H9 (cell line): Measurements from ENCODE around the gene RAD21L1. TPM values are rescaled to one million over a fixed set of nuclear protein-coding genes. Genes with fewer than 3 reads are reported as not detected.

Source experiments
- DNase-seq: peaks from one replicate; pipeline ENCODE4 v3.0.0-alpha.2; 2017
- H2AFZ ChIP-seq: one replicate; pipeline ENCODE4 v1.6.1; 2013; ENCODE audit warnings: mild to moderate bottlenecking, low read length, control low read depth, moderate library complexity
- H2AK5ac ChIP-seq: 2 replicates; pipeline ENCODE4 v1.6.1; 2013; ENCODE audit warnings: low read length, control low read depth, mixed read lengths; ENCODE audit not compliant: insufficient read length
- H2BK120ac ChIP-seq: one replicate; pipeline ENCODE4 v1.6.1; 2013; ENCODE audit warnings: low read depth, mild to moderate bottlenecking, low read length, control low read depth, inconsistent platforms; ENCODE audit not compliant: poor library complexity, severe bottlenecking
- H2BK12ac ChIP-seq: 2 replicates; pipeline ENCODE4 v1.6.1; 2013; ENCODE audit warnings: low read length, control low read depth, mixed read lengths, low read depth; ENCODE audit not compliant: insufficient read length
- H2BK15ac ChIP-seq: 2 replicates; pipeline ENCODE4 v1.6.1; 2013; ENCODE audit warnings: low read depth, low read length, control low read depth
- H2BK20ac ChIP-seq: one replicate; pipeline ENCODE4 v1.6.1; 2013; ENCODE audit warnings: low read depth, mild to moderate bottlenecking, low read length, control low read depth, inconsistent platforms; ENCODE audit not compliant: poor library complexity, severe bottlenecking
- H2BK5ac ChIP-seq: 2 replicates; pipeline ENCODE4 v1.6.1; 2013; ENCODE audit warnings: low read length, control low read depth, mixed read lengths; ENCODE audit not compliant: insufficient read length
- H3K14ac ChIP-seq: 2 replicates; pipeline ENCODE4 v1.6.1; 2013; ENCODE audit warnings: low read length, control low read depth; ENCODE audit not compliant: insufficient read depth
- H3K18ac ChIP-seq: 2 replicates; pipeline ENCODE4 v1.6.1; 2013; ENCODE audit warnings: low read depth, mild to moderate bottlenecking, mixed read lengths, low read length, control low read depth; ENCODE audit not compliant: insufficient read length
- H3K23ac ChIP-seq: 2 replicates; pipeline ENCODE4 v1.6.1; 2013; ENCODE audit warnings: low read length, control low read depth, mixed read lengths, low read depth; ENCODE audit not compliant: insufficient read length
- H3K23me2 ChIP-seq: 2 replicates; pipeline ENCODE4 v1.6.1; 2013; ENCODE audit warnings: low read depth, mild to moderate bottlenecking, mixed read lengths, low read length, control low read depth; ENCODE audit not compliant: insufficient read length, poor library complexity, severe bottlenecking
- H3K27ac ChIP-seq: 2 replicates; pipeline ENCODE4 v1.5.1; 2013; ENCODE audit warnings: low read length, control low read depth, mixed read lengths, low read depth; ENCODE audit not compliant: insufficient read length
- H3K27me3 ChIP-seq: 2 replicates; pipeline ENCODE4 v1.6.1; 2013; ENCODE audit warnings: low read length, control low read depth, inconsistent platforms; ENCODE audit not compliant: insufficient read depth
- H3K4ac ChIP-seq: 2 replicates; pipeline ENCODE4 v1.6.1; 2013; ENCODE audit warnings: low read depth, mild to moderate bottlenecking, control low read depth, inconsistent platforms, low read length, moderate library complexity
- H3K4me1 ChIP-seq: 2 replicates; pipeline ENCODE4 v1.6.1; 2013; ENCODE audit warnings: low read length, control low read depth, inconsistent platforms; ENCODE audit not compliant: insufficient read depth
- H3K4me2 ChIP-seq: 2 replicates; pipeline ENCODE4 v1.6.1; 2013; ENCODE audit warnings: low read length, control low read depth, mixed read lengths; ENCODE audit not compliant: insufficient read length, insufficient read depth
- H3K56ac ChIP-seq: 2 replicates; pipeline ENCODE4 v1.6.1; 2013; ENCODE audit warnings: low read depth, mild to moderate bottlenecking, mixed read lengths, low read length, control low read depth; ENCODE audit not compliant: insufficient read length
- H3K79me1 ChIP-seq: 2 replicates; pipeline ENCODE4 v1.6.1; 2013; ENCODE audit warnings: low read depth, mild to moderate bottlenecking, moderate library complexity, low read length, control low read depth, inconsistent platforms; ENCODE audit not compliant: insufficient read depth, poor library complexity, severe bottlenecking
- H3K79me2 ChIP-seq: 2 replicates; pipeline ENCODE4 v1.6.1; 2013; ENCODE audit warnings: low read length, control low read depth, inconsistent platforms; ENCODE audit not compliant: insufficient read depth
- H3K9ac ChIP-seq: 2 replicates; pipeline ENCODE4 v1.6.1; 2013; ENCODE audit warnings: low read length, control low read depth, mixed read lengths; ENCODE audit not compliant: insufficient read length; ENCODE audit errors: extremely low read depth
- H3K9me3 ChIP-seq: one replicate; pipeline ENCODE4 v1.6.1; 2013; ENCODE audit warnings: low read depth, low read length, inconsistent platforms; ENCODE audit not compliant: control insufficient read depth
- H3T11ph ChIP-seq: one replicate; pipeline ENCODE4 v1.6.1; 2013; ENCODE audit warnings: mild to moderate bottlenecking, low read length, control low read depth, inconsistent platforms
- H4K20me1 ChIP-seq: one replicate; pipeline ENCODE4 v1.6.1; 2013; ENCODE audit not compliant: control insufficient read depth, insufficient read length, insufficient read depth
- H4K5ac ChIP-seq: 2 replicates; pipeline ENCODE4 v1.6.1; 2013; ENCODE audit warnings: low read depth, mild to moderate bottlenecking, mixed read lengths, low read length, control low read depth; ENCODE audit not compliant: insufficient read length
- H4K8ac ChIP-seq: replicated peaks from 2 replicates; pipeline ENCODE4 v1.6.1; 2013; ENCODE audit warnings: low read length, control low read depth, mixed read lengths, low read depth; ENCODE audit not compliant: insufficient read length
- H4K91ac ChIP-seq: 2 replicates; pipeline ENCODE4 v1.6.1; 2013; ENCODE audit warnings: low read depth, mild to moderate bottlenecking, moderate library complexity, mixed read lengths, low read length, control low read depth; ENCODE audit not compliant: insufficient read length
- H3K27ac Mint-ChIP-seq, 3 experiments: 2 replicates in 2 of 3; 3 replicates in 1 of 3; pipeline ENCODE4 v1.8.0; 2020 to 2021; ENCODE audit warnings: mixed read lengths in 3 of 3, mild to moderate bottlenecking in 1 of 3, moderate library complexity in 1 of 3
- H3K27me3 Mint-ChIP-seq: 2 replicates; pipeline ENCODE4 v1.8.0; 2021; ENCODE audit warnings: low read depth, mild to moderate bottlenecking, moderate library complexity, mixed read lengths
- H3K36me3 Mint-ChIP-seq, 3 experiments: 2 replicates in 2 of 3; 3 replicates in 1 of 3; pipeline ENCODE4 v1.8.0; 2020 to 2021; ENCODE audit warnings: low read depth in 3 of 3, mixed read lengths in 3 of 3; ENCODE audit not compliant: insufficient read depth in 1 of 3
- H3K4me1 Mint-ChIP-seq, 2 experiments: 2 replicates each; pipeline ENCODE4 v1.8.0; 2020; ENCODE audit warnings: mixed read lengths in 2 of 2
- H3K4me3 Mint-ChIP-seq, 2 experiments: 2 replicates in 1 of 2; 3 replicates in 1 of 2; pipeline ENCODE4 v1.8.0; 2020 to 2021; ENCODE audit warnings: mild to moderate bottlenecking in 2 of 2, mixed read lengths in 2 of 2, moderate library complexity in 1 of 2
- H3K9me3 Mint-ChIP-seq, 2 experiments: 2 replicates in 1 of 2; 3 replicates in 1 of 2; pipeline ENCODE4 v1.8.0; 2020; ENCODE audit warnings: mild to moderate bottlenecking in 2 of 2, mixed read lengths in 2 of 2, moderate library complexity in 1 of 2
- CTCF ChIP-seq: fragments of 200-600 bp; sonication (generic); conservative IDR thresholded peaks from 3 replicates; pipeline ENCODE4 v1.8.0; 2021; ENCODE audit warnings: antibody characterized with exemption, mild to moderate bottlenecking
- WGBS: extraction: QIAGEN DNeasy Blood & Tissue Kit; methylation state at CpG from one replicate; pipeline ENCODE4 v1.1.7; 2013; ENCODE audit warnings: missing lambda C conversion rate, low lambda C conversion rate, mixed read lengths; ENCODE audit not compliant: insufficient read length; ENCODE audit errors: extremely low coverage; 5-methylcytosine and 5-hydroxymethylcytosine counted together
- total RNA-seq: library from RNA; stranded (reverse); gene quantifications from 2 replicates; pipeline ENCODE4 v1.2.1, GENCODE V29; 2021

RAD21L1 gene
- total RNA-seq, 1 experiment from 2014 or later: not detected

GRCh38 chr20:1298888-1299511 is 73.2 kb downstream of the RAD21L1 start:
- Histone ChIP-seq H3K4ac (no peak overlapping the region), H2BK120ac (no peak overlapping the region), H3K18ac (no peak overlapping the region), H2BK15ac (no peak overlapping the region), H2AFZ (no peak overlapping the region), H3K14ac (no peak overlapping the region), H3T11ph (no peak overlapping the region), H4K20me1 (no peaks in the 10 kb centered on the region), H4K8ac (no peak overlapping the region), H2BK5ac (no peak overlapping the region), H3K9me3 (no peaks in the 10 kb centered on the region), H3K23ac (no peak overlapping the region), H3K56ac (no peak overlapping the region), H3K4me2 (no peak overlapping the region), H2BK20ac (no peak overlapping the region), H3K9ac (no peak overlapping the region), H3K79me2 (no peaks in the 10 kb centered on the region), H3K23me2 (no peaks in the 10 kb centered on the region), H2AK5ac (no peak overlapping the region), H3K79me1 (no peaks in the 10 kb centered on the region), H4K91ac (no peak overlapping the region), H3K27ac (no peak overlapping the region), H3K27me3 (no peaks in the 10 kb centered on the region), H2BK12ac (no peak overlapping the region), H3K4me1 (no peaks in the 10 kb centered on the region), H4K5ac (no peak overlapping the region)
- no peak for DNase-seq
- Mint-ChIP-seq H3K4me3 (no peak overlapping the region), H3K4me1 (peaks cover 12 to 21% of the 10 kb centered on the region in 2 experiments), H3K9me3 (no peaks in the 10 kb centered on the region), H3K27ac (no peak overlapping the region), H3K36me3 (no peaks in the 10 kb centered on the region; a peak in 2 of 7 replicates), H3K27me3 (no peaks in the 10 kb centered on the region; the same call in 1 of the 2 replicates)
- no peak for TF ChIP-seq CTCF
- no CpG with 5 or more reads among the region's 10 CpGs for WGBS
